Bronchial epithelial cell (primary cell): ENCODE results near the gene OGFR. TPM values are rescaled to one million over a fixed set of nuclear protein-coding genes. Genes with fewer than 3 reads are reported as not detected.

Experiments used
- DNase-seq: peaks from one replicate; pipeline ENCODE4 v3.0.0-alpha.2; 2010; ENCODE audit warnings: low read depth
- FAIRE-seq: peaks from 2 replicates; lab custom pipeline; 2011; peaks lifted over from hg19 to GRCh38; lab: Jason Lieb, UNC
- H3K27me3 ChIP-seq: 2 replicates; pipeline ENCODE4 v1.5.1; 2011; ENCODE audit warnings: low read length; ENCODE audit not compliant: control insufficient read depth, insufficient read depth
- H3K36me3 ChIP-seq: 2 replicates; pipeline ENCODE4 v1.5.1; 2011; ENCODE audit warnings: low read length; ENCODE audit not compliant: control insufficient read depth, insufficient read depth
- H3K4me3 ChIP-seq: 2 replicates; pipeline ENCODE4 v1.5.1; 2011; ENCODE audit warnings: mild to moderate bottlenecking, low read depth, low read length, control low read depth
- total RNA-seq: library from RNA; depleted of rRNA; stranded (reverse); fragments of >200 nt; gene quantifications from 2 replicates; pipeline ENCODE4 v1.2.1, GENCODE V29; 2014
- TF ChIP-seq, protein P1 (sequence below): IDR thresholded peaks from 2 replicates; pipeline ENCODE4 v1.5.1; 2011; ENCODE audit warnings: mild to moderate bottlenecking, moderate library complexity, low read length, control low read depth, inconsistent platforms; ENCODE audit not compliant: insufficient read depth, severe bottlenecking

Gene OGFR
- total RNA-seq, 1 donor from 2014 or later: 16.1 TPM

DNA sequence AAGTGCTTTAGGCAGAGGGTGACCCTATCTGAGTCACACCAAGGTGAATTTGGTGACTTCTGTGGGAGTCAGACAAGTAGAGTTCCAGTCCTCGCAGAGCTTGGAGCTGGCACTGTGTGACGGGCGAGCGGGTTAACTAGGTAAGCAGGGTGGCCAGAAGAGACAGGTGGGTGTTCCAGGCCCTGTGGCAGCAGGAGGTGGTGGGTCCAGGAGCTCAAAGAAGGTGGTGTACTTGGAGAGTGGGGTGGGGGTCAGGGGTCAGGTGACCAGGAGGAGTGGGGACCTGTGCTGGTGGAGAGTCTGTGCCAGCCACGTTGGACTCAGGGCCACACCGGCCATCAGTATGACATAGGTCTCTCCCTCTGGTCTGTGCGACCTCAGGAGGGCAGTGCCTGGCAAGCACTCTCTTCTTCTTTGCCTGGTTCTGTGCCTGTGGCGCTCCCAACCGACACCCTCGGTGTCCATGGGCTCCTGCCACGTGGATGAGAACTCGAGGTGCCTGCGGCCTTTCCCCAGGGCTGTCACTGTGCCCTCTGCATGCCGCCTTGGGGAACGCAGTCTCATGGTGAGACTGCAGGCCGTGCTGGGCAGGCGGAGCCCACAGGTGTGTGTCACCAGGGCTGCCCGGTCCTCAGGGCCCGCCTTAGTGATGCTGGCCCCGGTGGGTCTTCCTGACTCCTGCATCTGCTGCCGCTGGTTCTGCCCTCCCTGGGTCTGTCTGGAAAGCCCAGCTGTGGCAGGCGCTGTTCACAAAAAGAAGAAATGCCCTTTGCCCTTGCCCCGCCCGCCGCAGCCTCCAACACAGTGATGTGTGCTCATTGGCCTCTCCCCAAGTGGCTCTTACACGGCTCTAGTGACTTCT, 6.7 kb upstream of the OGFR start:
- no peak for FAIRE-seq
- DNase-seq: no peak
- H3K27me3 ChIP-seq: no peaks in the 10 kb centered on the region
- no peak overlapping the region for H3K4me3 ChIP-seq
- TF ChIP-seq, protein P1, sequence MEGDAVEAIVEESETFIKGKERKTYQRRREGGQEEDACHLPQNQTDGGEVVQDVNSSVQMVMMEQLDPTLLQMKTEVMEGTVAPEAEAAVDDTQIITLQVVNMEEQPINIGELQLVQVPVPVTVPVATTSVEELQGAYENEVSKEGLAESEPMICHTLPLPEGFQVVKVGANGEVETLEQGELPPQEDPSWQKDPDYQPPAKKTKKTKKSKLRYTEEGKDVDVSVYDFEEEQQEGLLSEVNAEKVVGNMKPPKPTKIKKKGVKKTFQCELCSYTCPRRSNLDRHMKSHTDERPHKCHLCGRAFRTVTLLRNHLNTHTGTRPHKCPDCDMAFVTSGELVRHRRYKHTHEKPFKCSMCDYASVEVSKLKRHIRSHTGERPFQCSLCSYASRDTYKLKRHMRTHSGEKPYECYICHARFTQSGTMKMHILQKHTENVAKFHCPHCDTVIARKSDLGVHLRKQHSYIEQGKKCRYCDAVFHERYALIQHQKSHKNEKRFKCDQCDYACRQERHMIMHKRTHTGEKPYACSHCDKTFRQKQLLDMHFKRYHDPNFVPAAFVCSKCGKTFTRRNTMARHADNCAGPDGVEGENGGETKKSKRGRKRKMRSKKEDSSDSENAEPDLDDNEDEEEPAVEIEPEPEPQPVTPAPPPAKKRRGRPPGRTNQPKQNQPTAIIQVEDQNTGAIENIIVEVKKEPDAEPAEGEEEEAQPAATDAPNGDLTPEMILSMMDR: no peak
- peaks cover 10% of the 10 kb centered on the region for H3K36me3 ChIP-seq

DNA sequence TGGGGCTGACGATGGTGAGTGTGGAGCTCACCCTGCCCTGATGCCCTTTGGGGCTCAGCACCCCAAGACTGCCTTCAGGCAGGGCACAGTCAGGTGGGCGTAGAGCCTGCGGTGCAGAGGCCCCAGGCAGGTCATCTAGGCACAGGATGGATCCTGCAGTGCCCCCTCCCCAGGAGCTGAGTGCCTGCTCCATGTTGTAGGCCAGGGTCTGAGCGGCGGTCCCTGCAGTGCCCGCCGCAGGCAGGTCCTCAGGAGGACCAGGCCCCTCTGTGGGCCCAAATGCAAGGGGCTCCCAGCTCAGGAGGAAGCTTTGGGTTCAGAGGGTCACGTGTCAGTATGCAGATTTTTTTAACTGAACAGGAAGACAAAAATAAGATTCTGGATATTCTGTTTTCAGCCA, 5.6 kb upstream of the OGFR start:
- Histone ChIP-seq H3K36me3 (peaks cover 10% of the 10 kb centered on the region), H3K4me3 (no peak overlapping the region), H3K27me3 (no peaks in the 10 kb centered on the region)
- DNase-seq (no peak), FAIRE-seq (no peak)
- TF ChIP-seq, protein P1: no peak

DNA sequence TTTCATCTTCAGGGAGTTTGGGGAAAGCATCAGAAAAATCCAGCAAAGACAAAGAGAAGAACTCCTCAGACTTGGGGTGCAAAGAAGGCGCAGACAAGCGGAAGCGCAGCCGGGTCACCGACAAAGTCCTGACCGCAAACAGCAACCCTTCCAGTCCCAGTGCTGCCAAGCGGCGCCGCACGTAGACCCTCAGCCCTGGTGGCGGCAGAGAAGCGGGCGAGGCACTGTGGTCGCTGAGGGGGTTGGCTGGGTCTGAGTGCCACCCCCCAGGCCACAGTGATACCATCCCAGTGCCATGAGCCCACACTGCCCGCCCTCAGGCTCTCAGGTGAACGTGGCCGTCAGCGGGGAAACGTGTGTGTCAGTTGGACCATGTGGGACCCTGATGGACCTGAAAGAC, 5.2 kb upstream of the OGFR start:
- TF ChIP-seq, protein P1: no peak
- DNase-seq: no peak
- FAIRE-seq: no peak

DNA sequence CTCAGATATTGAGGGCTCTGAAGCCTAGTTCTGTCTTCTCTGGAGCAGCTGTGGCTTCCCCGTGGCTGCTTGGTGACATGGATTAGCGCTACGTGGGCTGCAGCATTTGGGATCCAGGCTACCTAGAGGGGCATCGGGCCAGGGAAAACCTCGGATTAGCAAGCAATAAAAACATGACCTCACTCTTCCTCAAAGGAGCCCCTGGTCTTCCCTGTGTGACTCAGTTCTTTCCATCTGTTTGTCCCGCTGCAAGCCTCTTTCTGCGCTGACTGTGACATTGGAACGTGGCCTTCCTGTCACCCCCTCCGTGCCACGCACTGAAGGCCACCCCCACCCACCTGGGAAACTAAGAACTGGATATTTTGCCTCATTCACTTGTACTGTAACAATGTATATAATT, 4.8 kb upstream of the OGFR start:
- TF ChIP-seq, protein P1: no peak
- H3K27me3 ChIP-seq: no peaks in the 10 kb centered on the region
- H3K36me3 ChIP-seq: peaks cover 10% of the 10 kb centered on the region
- no peak overlapping the region for H3K4me3 ChIP-seq
- DNase-seq (no peak), FAIRE-seq (no peak)

More for the DNA sequence above, 5.2 kb upstream of the OGFR start:
- no peak overlapping the region for H3K4me3 ChIP-seq
- H3K27me3 ChIP-seq: no peaks in the 10 kb centered on the region
- H3K36me3 ChIP-seq: peaks cover 10% of the 10 kb centered on the region

DNA sequence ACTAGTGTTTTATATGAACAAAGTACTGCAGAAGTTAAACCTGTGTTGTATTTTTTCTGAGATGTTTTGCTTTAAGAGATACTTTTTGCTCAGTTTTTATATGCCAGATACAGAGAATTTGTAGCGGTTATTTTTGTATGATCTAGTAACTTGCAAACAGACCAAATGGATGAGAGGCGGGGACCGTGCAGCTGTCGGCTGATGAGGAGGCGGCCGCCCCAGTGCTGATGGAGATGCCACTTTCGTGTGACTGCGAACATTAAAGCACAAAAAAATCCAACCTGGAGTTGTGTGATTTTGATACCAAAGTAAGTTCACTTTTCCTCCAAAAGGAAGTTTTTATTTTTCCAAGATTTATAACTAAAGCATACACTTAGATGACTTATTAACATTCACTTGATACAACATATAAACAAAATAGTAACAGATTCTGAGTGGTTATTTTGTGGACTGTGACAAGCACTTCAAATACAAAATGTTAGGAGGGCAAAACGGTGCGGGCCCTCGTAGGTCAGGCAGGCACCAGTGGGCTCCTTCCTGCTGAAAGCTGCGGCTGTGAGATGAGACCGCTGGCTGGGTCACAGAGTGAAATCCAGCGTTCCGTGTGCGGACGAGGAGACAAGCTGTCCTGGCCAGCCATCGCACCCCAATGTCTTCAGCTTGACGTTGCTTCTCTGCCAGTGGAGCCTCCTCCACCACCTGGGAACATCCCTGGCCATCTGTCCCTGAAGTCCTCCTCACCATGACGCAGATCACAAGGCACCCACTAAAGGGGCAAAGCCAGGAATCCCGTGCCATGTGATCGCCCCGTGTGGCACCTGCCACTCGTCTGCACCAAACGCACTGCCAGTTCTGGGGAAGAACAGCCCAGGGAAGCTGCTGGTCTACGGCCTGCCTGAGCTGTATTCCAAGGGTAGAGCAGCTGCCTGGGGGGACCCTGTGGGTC, 4.0 kb upstream of the OGFR start:
- Histone ChIP-seq H3K4me3 (no peak overlapping the region), H3K27me3 (no peaks in the 10 kb centered on the region), H3K36me3 (peaks cover 10% of the 10 kb centered on the region)
- DNase-seq (no peak), FAIRE-seq (no peak)
- TF ChIP-seq, protein P1: no peak
